OCI-LY1 (cell line): Measurements from ENCODE around the gene SAP30L.

Experiments
- CTCF ChIP-seq: fragments of 200-600 bp; sonication (generic), shearing (Covaris generic); IDR thresholded peaks from 2 replicates; pipeline ENCODE4 v1.5.1; 2017; ENCODE audit warnings: mild to moderate bottlenecking, antibody characterized with exemption, low read length, moderate library complexity, mixed read lengths
- EZH2 ChIP-seq: fragments of 200-600 bp; sonication (generic), shearing (Covaris generic); IDR thresholded peaks from 2 replicates; pipeline ENCODE4 v1.8.0; 2017; ENCODE audit warnings: borderline replicate concordance, mixed run types, mild to moderate bottlenecking, antibody characterized with exemption, low read length, moderate library complexity, mixed read lengths

GRCh38 chr5:154419236-154419635, 26.6 kb upstream of the SAP30L start:
- TF ChIP-seq EZH2 (no peak), CTCF (no peak)
